AG04449 (cell line): ENCODE measurements around the gene BNIPL.

Source experiments
- CTCF ChIA-PET: fragments of 350-600 bp; formaldehyde crosslinking; extraction: SDS; loops from one replicate; lab custom pipeline; 2021; ENCODE audit warnings: antibody characterized with exemption; lab: Yijun Ruan, JAX
- POLR2A ChIA-PET: fragments of 400-600, 350-600 bp; formaldehyde crosslinking; extraction: SDS; loops from one replicate; lab custom pipeline; 2020; ENCODE audit warnings: antibody characterized with exemption, inconsistent platforms; lab: Yijun Ruan, JAX
- DNase-seq: peaks from one replicate; pipeline ENCODE4 v3.0.0-alpha.2; 2010; ENCODE audit warnings: low read depth, low spot score
- H3K4me3 ChIP-seq: 2 replicates; pipeline ENCODE4 v1.5.1; 2011; ENCODE audit warnings: low read depth, mild to moderate bottlenecking, control low read depth, low read length
- TF ChIP-seq, protein P1 (sequence below): IDR thresholded peaks from one replicate; pipeline ENCODE4 v1.5.1; 2011; ENCODE audit warnings: mild to moderate bottlenecking, moderate library complexity, low read length, control low read depth, inconsistent platforms; ENCODE audit not compliant: insufficient read depth; ENCODE audit errors: missing control alignments

BNIPL gene

DNA sequence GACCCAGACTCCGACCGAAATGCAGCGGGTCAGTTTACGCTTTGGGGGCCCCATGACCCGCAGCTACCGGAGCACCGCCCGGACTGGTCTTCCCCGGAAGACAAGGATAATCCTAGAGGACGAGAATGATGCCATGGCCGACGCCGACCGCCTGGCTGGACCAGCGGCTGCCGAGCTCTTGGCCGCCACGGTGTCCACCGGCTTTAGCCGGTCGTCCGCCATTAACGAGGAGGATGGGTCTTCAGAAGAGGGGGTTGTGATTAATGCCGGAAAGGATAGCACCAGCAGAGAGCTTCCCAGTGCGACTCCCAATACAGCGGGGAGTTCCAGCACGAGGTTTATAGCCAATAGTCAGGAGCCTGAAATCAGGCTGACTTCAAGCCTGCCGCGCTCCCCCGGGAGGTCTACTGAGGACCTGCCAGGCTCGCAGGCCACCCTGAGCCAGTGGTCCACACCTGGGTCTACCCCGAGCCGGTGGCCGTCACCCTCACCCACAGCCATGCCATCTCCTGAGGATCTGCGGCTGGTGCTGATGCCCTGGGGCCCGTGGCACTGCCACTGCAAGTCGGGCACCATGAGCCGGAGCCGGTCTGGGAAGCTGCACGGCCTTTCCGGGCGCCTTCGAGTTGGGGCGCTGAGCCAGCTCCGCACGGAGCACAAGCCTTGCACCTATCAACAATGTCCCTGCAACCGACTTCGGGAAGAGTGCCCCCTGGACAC is 11.7 kb downstream of the BNIPL start:
- TF ChIP-seq, protein P1, sequence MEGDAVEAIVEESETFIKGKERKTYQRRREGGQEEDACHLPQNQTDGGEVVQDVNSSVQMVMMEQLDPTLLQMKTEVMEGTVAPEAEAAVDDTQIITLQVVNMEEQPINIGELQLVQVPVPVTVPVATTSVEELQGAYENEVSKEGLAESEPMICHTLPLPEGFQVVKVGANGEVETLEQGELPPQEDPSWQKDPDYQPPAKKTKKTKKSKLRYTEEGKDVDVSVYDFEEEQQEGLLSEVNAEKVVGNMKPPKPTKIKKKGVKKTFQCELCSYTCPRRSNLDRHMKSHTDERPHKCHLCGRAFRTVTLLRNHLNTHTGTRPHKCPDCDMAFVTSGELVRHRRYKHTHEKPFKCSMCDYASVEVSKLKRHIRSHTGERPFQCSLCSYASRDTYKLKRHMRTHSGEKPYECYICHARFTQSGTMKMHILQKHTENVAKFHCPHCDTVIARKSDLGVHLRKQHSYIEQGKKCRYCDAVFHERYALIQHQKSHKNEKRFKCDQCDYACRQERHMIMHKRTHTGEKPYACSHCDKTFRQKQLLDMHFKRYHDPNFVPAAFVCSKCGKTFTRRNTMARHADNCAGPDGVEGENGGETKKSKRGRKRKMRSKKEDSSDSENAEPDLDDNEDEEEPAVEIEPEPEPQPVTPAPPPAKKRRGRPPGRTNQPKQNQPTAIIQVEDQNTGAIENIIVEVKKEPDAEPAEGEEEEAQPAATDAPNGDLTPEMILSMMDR, result peak; percentile 50
- CTCF ChIA-PET, result interaction anchor here (0.6 to 3.8 kb wide), 18 partner anchors 10 to 487 kb away, joined by 3 to 26 read pairs (median 4); partner anchors contain the start of genes BNIPL, CDC42SE1, GABPB2 and MLLT11
- H3K4me3 ChIP-seq, result peak overlapping the region; percentile 74
- POLR2A ChIA-PET, result interaction anchor here (0.9 to 5.5 kb wide), 3 partner anchors 12 to 41 kb away, joined by 3 to 56 read pairs (median 4); partner anchors contain the start of genes CDC42SE1, MINDY1 and MLLT11
- DNase-seq, result no peak

DNA sequence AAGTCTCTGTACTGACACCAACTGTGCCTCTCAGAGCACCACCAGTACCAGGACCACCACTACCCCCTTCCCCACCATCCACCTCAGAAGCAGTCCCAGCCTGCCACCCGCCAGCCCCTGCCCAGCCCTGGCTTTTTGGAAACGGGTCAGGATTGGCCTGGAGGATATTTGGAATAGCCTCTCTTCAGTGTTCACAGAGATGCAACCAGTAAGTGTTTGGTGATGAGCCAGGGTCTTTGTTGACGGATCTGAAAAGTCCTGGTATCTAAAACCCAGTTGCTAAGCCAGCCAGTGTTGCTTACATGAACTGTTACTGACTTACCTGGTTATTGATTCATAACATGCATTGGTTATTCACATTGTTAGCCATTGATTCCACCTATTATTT is 12.3 kb downstream of the BNIPL start:
- H3K4me3 ChIP-seq, result peak overlapping the region; percentile 74
- CTCF ChIA-PET, result interaction anchor here (0.6 to 3.8 kb wide), 11 partner anchors 11 to 108 kb away, joined by 3 to 26 read pairs (median 3); partner anchors contain the start of genes CDC42SE1, GABPB2, MLLT11 and TNFAIP8L2
- DNase-seq, result no peak
- POLR2A ChIA-PET, result interaction anchor here (0.9 to 5.5 kb wide), 3 partner anchors 11 to 42 kb away, joined by 3 to 56 read pairs (median 4); partner anchors contain the start of genes CDC42SE1, MINDY1 and MLLT11
- TF ChIP-seq, protein P1, result no peak

DNA sequence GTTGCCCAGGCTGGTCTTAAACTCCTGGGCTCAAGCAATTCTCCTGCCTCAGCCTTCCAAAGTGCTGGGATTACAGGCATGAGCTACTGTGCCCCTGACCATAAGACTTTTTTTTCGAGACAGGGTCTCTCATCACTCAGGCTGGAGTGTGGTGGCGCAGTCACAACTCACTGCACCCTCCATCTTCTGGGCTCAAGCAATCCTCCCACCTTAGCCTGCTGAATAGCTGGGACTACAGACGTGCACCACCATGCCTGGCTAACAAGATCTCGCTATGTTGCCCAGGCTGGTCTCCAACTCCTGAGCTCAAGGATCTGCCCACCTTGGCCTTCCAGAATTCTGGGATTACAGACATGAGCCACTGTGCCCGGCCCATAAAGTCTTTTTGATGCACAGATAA is 13.1 kb downstream of the BNIPL start:
- CTCF ChIA-PET, result interaction anchor here (0.9 to 3.8 kb wide), 5 partner anchors 9 to 43 kb away, joined by 3 to 24 read pairs (median 3); partner anchors contain the start of genes CDC42SE1, MINDY1 and MLLT11

DNA sequence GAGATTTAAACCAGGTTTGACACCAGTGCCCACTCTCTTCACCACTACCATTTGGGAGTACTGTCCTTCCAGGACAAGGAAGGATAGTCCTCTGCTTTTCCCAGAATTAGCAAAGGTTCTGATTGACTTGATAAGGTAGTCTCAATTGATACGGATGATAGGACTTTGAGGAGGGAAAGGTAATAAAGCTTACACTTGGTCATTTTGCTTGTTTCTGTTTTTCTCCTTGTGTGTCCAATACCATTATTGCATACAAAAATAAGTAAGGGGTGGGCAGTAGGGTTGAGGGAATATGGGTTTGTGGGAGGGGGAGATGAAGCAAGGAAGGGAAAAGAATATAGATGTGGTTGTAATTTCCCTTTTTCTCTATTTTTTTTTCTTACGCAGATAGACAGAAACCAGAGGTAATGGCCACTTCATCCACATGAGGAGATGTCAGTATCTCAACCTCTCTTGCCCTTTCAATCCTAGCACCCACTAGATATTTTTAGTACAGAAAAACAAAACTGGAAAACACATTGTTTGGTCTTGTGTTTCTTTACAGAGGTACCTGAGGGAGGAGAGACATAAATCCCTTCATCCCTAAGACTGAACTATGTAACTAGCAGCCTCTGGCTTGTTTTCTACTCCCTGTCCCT is 13.8 kb downstream of the BNIPL start:
- no peak for DNase-seq
- POLR2A ChIA-PET, result interaction anchor here (5.5 kb wide), 1 partner anchor 10 kb away, joined by 56 read pairs; the partner anchor contains the start of genes CDC42SE1 and MLLT11
- H3K4me3 ChIP-seq, result no peak overlapping the region
- CTCF ChIA-PET, result interaction anchor here (0.9 to 3.8 kb wide), 6 partner anchors 9 to 43 kb away, joined by 3 to 24 read pairs (median 4); partner anchors contain the start of genes CDC42SE1, MINDY1 and MLLT11
- TF ChIP-seq, protein P1, result no peak

More for the DNA sequence above, 13.1 kb downstream of the BNIPL start:
- no peak overlapping the region for H3K4me3 ChIP-seq
- TF ChIP-seq, protein P1, result no peak
- POLR2A ChIA-PET, result interaction anchor here (1.8 to 5.5 kb wide), 2 partner anchors 10 to 43 kb away, joined by 4 to 56 read pairs; partner anchors contain the start of genes CDC42SE1, MINDY1 and MLLT11
- DNase-seq, result no peak

DNA sequence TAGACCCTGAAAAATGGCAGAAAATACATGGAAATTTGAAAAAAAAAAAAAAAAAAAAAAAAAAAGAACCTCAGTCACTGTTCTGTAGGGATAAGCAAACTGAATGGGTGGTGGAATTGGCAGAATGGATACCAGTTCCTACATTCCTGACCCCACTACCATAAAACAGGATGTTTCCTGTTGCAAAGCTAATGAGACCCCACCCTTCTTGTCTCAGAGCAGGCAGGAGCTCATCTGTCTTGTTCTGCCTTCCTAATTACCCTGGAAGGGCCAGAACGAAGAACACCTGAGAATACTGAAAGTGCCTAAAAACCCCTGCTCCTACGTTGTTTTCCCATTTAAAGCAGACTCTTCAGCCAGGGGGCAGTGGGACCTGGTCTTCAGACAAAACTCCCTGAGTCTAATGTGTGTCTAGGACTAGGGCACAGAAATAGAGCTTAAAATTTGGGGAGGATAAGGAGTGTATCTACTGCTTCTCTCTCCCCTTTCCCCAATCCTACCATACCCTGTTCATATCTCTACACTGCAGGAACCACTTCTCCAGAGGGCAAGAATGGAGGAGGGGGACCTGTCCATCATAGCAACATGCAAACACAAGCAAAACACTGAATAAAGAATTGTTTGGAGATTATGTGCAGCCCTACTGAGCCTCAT is 15.1 kb downstream of the BNIPL start:
- TF ChIP-seq, protein P1, result no peak
- DNase-seq, result no peak
- no peak overlapping the region for H3K4me3 ChIP-seq
- ChIA-PET POLR2A (interaction anchor here (5.5 kb wide), 1 partner anchor 8 kb away, joined by 56 read pairs; the partner anchor contains the start of genes CDC42SE1 and MLLT11), CTCF (interaction anchor here (0.7 to 3.3 kb wide), 5 partner anchors 7 to 57 kb away, joined by 3 to 24 read pairs (median 4); partner anchors contain the start of genes CDC42SE1, GABPB2 and MLLT11)
